Esophagus squamous epithelium (tissue), 5 donors: ENCODE data around the gene COPG1. TPM values are rescaled to one million over a fixed set of nuclear protein-coding genes. Genes with fewer than 3 reads are reported as not detected.

Experiments used
- DNase-seq: peaks from one replicate; lab custom pipeline; 2025; lab: John Stamatoyannopoulos, UW
- H3K27ac ChIP-seq, 4 donors: fragments of 200-600 bp; sonication (generic); one replicate each; pipeline ENCODE4 v1.5.1; 2016 to 2019; ENCODE audit warnings: mild to moderate bottlenecking in 1 of 4
- H3K27me3 ChIP-seq, 4 donors: fragments of 200-600 bp; sonication (generic); 1 replicate in 3 of 4; 2 replicates in 1 of 4; pipeline versions ENCODE4 v1.5.1 to v1.6.0; 2017 to 2021; ENCODE audit warnings: antibody characterized with exemption in 1 of 4
- H3K36me3 ChIP-seq, 3 donors: fragments of 200-600 bp; sonication (generic); one replicate each; pipeline ENCODE4 v1.5.1; 2016 to 2019
- H3K4me1 ChIP-seq, 3 donors: fragments of 200-600 bp; sonication (generic); one replicate each; pipeline ENCODE4 v1.5.1; 2017 to 2019
- H3K4me3 ChIP-seq, 4 donors: fragments of 200-600 bp; sonication (generic); 1 replicate in 3 of 4; 2 replicates in 1 of 4; pipeline ENCODE4 v1.5.1; 2016 to 2019; ENCODE audit warnings: mild to moderate bottlenecking in 2 of 4, moderate library complexity in 1 of 4
- H3K9me3 ChIP-seq, 3 donors: fragments of 200-600 bp; sonication (generic); one replicate each; pipeline ENCODE4 v1.5.1; 2016 to 2019
- POLR2A ChIP-seq, 4 donors: fragments of 450-650 bp; IDR thresholded peaks; one replicate each; pipeline ENCODE4 v1.6.1; 2017; ENCODE audit warnings: antibody characterized with exemption in 4 of 4, mild to moderate bottlenecking in 4 of 4, moderate library complexity in 3 of 4
- WGBS, 2 donors: methylation state at CpG; one replicate each; pipeline ENCODE4 v1.1.5; 2018; 5-methylcytosine and 5-hydroxymethylcytosine counted together
- intact Hi-C: fragments of 100-400 bp; cut with DNase I; formaldehyde crosslinking; loops from one replicate; pipeline ENCODE4 v1.15.0; 2022
- total RNA-seq, 4 donors: library from RNA; depleted of rRNA; stranded (reverse); fragments of >200 nt; gene quantifications; one replicate each; pipeline ENCODE4 v1.1.0, GENCODE V29; 2016
- TF ChIP-seq, protein P1 (sequence below), 6 experiments: fragments of 450-650 bp in 4 of 6; fragments of 200-600 bp in 2 of 6; sonication (generic) in 2 of 6; IDR thresholded peaks; one replicate each; pipeline ENCODE4 v1.5.1; 2016 to 2019; ENCODE audit warnings: antibody characterized with exemption in 6 of 6, mild to moderate bottlenecking in 4 of 6, moderate library complexity in 4 of 6
- donor health status: DM: yes; HTN: yes; CAD: no.

COPG1 gene
- total RNA-seq, 4 donors from 2014 or later = 68.3 to 121 (median 104) TPM

DNA sequence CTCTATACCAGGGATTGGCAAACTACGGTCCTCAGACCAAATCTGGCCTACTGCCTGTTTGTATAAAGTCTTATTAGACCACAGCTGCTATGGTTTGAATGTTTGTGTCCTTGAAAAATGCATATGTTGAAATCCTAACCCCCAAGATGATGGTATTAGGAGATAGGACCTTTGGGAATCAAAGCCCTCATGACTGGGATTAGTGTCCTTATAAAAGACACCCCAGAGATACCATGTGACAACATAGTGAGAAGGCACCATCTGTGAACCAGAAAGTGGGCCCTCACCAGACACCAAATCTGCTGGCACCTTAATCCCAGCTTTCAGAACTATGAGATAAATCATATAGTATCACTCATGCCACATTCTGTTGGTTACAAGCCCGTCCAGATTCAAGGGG lies 36.7 kb downstream of the COPG1 start:
- intact Hi-C loops = no loop called here
- Histone ChIP-seq H3K9me3 (no peaks in the 10 kb centered on the region), H3K36me3 (peaks cover 0 to 67% (median 0%) of the 10 kb centered on the region in 3 donors), H3K27me3 (no peaks in the 10 kb centered on the region), H3K27ac (no peak overlapping the region), H3K4me3 (no peak overlapping the region), H3K4me1 (peaks cover 7 to 46% (median 10%) of the 10 kb centered on the region in 3 donors)
- TF ChIP-seq, protein P1, sequence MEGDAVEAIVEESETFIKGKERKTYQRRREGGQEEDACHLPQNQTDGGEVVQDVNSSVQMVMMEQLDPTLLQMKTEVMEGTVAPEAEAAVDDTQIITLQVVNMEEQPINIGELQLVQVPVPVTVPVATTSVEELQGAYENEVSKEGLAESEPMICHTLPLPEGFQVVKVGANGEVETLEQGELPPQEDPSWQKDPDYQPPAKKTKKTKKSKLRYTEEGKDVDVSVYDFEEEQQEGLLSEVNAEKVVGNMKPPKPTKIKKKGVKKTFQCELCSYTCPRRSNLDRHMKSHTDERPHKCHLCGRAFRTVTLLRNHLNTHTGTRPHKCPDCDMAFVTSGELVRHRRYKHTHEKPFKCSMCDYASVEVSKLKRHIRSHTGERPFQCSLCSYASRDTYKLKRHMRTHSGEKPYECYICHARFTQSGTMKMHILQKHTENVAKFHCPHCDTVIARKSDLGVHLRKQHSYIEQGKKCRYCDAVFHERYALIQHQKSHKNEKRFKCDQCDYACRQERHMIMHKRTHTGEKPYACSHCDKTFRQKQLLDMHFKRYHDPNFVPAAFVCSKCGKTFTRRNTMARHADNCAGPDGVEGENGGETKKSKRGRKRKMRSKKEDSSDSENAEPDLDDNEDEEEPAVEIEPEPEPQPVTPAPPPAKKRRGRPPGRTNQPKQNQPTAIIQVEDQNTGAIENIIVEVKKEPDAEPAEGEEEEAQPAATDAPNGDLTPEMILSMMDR (IDR thresholded peaks at IDR 0.05) = no peak
- DNase-seq = no peak
- 87 to 92% methylated on average over 2 of the region's 2 CpGs for WGBS, 2 donors

DNA sequence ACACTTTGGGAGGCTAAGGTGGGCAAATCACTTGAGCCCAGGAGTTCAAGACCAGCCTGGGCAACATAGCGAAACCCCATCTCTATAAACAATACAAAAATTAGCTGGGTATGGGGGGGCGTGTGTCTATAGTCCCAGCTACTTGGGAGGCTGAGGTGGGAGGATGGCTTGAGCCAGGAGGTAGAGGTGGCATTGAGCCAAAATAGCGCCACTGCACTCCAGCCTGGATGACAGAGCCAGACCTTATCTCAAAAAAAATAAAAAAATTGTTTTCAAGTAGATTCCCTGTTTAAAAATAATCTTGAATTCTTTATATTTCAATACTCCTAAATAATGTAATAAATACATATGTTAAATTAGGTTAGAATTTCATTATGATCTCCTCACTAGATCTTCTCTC lies 39.0 kb downstream of the COPG1 start:
- Histone ChIP-seq H3K27me3 (no peaks in the 10 kb centered on the region), H3K9me3 (no peaks in the 10 kb centered on the region), H3K4me3 (no peak overlapping the region), H3K36me3 (peaks cover 0 to 86% (median 0%) of the 10 kb centered on the region in 3 donors), H3K27ac (no peak overlapping the region), H3K4me1 (peaks cover 0 to 38% (median 6%) of the 10 kb centered on the region in 3 donors)
- no peak for DNase-seq
- intact Hi-C loops = no loop called here
- 77 to 95% methylated on average over 3 of the region's 3 CpGs for WGBS, 2 donors
- no peak for TF ChIP-seq POLR2A (IDR thresholded peaks at IDR 0.05)
- TF ChIP-seq, protein P1 (IDR thresholded peaks at IDR 0.05) = no peak

DNA sequence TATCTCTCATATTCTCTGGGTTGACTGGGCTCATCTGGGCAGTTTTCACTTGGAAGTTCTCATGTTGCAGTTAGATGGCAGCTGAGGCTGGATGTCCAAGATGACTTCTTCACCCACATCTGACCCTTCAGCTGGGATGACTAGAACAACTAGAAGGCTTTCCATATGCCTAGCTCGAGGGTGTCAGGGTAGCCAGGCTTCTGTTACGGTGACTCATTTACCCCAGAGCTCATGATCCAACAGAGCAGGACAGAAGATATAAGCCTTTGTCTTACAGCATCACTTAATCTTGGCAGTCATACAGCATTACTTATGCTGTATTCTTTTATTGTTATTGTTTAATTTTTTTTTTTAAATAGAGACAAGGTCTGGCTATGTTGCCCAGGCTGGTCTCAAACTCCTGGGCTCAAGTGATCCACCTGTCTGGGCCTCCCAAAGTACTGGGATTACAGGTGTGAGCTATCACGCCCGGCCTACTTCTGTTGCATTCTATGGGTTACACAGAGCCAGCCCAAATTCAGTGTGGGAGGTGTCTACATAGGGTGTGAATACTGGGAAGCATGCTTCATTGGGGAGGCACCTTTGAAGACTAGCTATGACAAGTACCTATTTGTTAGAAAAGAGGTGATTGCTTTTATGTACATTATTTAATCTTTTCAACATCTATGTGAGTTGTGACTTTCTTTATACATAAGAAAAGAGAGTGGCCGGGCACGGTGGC lies 40.0 kb downstream of the COPG1 start:
- intact Hi-C loops = no loop called here
- Histone ChIP-seq H3K27ac (peak overlapping the region in 2 of 4 donors; percentile 40 to 48), H3K4me1 (peaks cover 0 to 38% (median 6%) of the 10 kb centered on the region in 3 donors), H3K4me3 (no peak overlapping the region), H3K9me3 (no peaks in the 10 kb centered on the region), H3K36me3 (peaks cover 0 to 92% (median 3%) of the 10 kb centered on the region in 3 donors), H3K27me3 (no peaks in the 10 kb centered on the region)
- no peak for TF ChIP-seq POLR2A (IDR thresholded peaks at IDR 0.05)
- TF ChIP-seq, protein P1 (IDR thresholded peaks at IDR 0.05) = no peak
- DNase-seq = no peak
- WGBS, 2 donors = 31 to 67% methylated on average over 6 of the region's 6 CpGs

DNA sequence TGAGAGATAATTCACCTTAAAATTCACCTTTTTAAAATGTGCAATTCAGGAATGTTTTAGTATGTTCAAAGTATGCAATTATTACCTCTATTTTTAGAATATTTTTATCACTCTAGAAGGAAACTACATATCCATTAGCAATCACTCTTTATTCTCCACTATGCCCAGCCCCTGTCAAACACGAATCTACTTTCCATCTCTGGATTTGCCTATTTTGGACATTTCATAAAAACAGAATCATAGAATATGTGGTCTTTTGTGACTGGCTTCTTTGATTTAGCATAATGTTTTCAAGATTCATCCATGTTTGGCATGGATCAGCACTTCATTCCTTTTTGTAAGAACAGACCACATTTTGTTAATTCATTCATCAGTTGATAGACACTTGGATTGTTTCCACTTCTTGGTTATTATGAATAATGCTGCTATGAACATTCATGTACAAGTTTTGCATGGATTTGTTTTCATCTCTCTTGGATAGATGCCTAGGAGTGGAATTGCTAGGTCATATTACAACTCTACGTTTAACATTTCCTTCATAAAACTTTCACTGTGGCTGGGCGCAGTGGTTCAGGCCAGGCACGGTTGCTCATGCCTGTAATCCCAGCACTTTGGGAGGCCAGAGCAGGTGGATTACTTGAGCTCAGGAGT lies 42.0 kb downstream of the COPG1 start:
- Histone ChIP-seq H3K4me3 (no peak overlapping the region), H3K36me3 (peaks cover 0 to 95% (median 8%) of the 10 kb centered on the region in 3 donors)

More for the DNA sequence above, 42.0 kb downstream of the COPG1 start:
- Histone ChIP-seq H3K9me3 (no peaks in the 10 kb centered on the region), H3K4me1 (peaks cover 0 to 38% (median 6%) of the 10 kb centered on the region in 3 donors), H3K27me3 (no peaks in the 10 kb centered on the region), H3K27ac (peak overlapping the region; percentile 40 to 68 (median 47))
- 30 to 41% methylated on average over 2 to 4 of the region's 4 CpGs for WGBS, 2 donors
- intact Hi-C loops = no loop called here
- TF ChIP-seq, protein P1 (IDR thresholded peaks at IDR 0.05) = no peak
- TF ChIP-seq POLR2A (IDR thresholded peaks at IDR 0.05) = no peak
- no peak for DNase-seq
